Vagina (tissue), 2 donors: ENCODE results near the gene GRIK3. TPM values are rescaled to one million over a fixed set of nuclear protein-coding genes. Genes with fewer than 3 reads are reported as not detected.
A peak's percentile ranks its signal among the peaks of the same experiment; 100 is the strongest.

Experiments used
- DNase-seq, 2 donors: peaks; one replicate each; pipeline ENCODE4 v3.0.0-alpha.2; 2017; ENCODE audit errors: extremely low spot score in 2 of 2
- H3K27ac ChIP-seq: fragments of 200-600 bp; sonication (generic); one replicate; pipeline ENCODE4 v1.5.1; 2019
- H3K27me3 ChIP-seq: fragments of 200-600 bp; sonication (generic); one replicate; pipeline ENCODE4 v1.5.1; 2019
- H3K36me3 ChIP-seq, 2 donors: fragments of 200-600 bp; sonication (generic); one replicate each; pipeline ENCODE4 v1.5.1; 2017 to 2019
- H3K4me1 ChIP-seq: fragments of 200-600 bp; sonication (generic); one replicate; pipeline ENCODE4 v1.5.1; 2019
- H3K4me3 ChIP-seq, 2 donors: fragments of 200-600 bp; sonication (generic); 1 replicate in 1 of 2; 2 replicates in 1 of 2; pipeline ENCODE4 v1.5.1; 2016 to 2019
- H3K9me3 ChIP-seq: fragments of 200-600 bp; sonication (generic); one replicate; pipeline ENCODE4 v1.5.1; 2019
- CTCF ChIP-seq, 3 experiments: fragments of 450-650 bp in 2 of 3; fragments of 200-600 bp in 1 of 3; sonication (generic) in 1 of 3; IDR thresholded peaks; one replicate each; pipeline ENCODE4 v1.5.1; 2017 to 2019; ENCODE audit warnings: antibody characterized with exemption in 3 of 3, mild to moderate bottlenecking in 2 of 3, moderate library complexity in 2 of 3
- POLR2A ChIP-seq, 2 donors: fragments of 450-650 bp; IDR thresholded peaks; one replicate each; pipeline ENCODE4 v1.6.1; 2017; ENCODE audit warnings: antibody characterized with exemption in 2 of 2, mild to moderate bottlenecking in 2 of 2, moderate library complexity in 2 of 2
- POLR2AphosphoS5 ChIP-seq, 2 donors: sonication (generic); formaldehyde crosslinking; IDR thresholded peaks; one replicate each; pipeline ENCODE4 v1.9.0; 2017; ENCODE audit warnings: antibody characterized with exemption in 2 of 2, mild to moderate bottlenecking in 2 of 2, low read depth in 1 of 2; ENCODE audit not compliant: insufficient read depth in 1 of 2
- intact Hi-C: fragments of 100-400 bp; cut with DNase I; formaldehyde crosslinking; loops from one replicate; pipeline ENCODE4 v1.15.1; 2023
- total RNA-seq: library from RNA; depleted of rRNA; stranded (reverse); fragments of >200 nt; gene quantifications from one replicate; pipeline ENCODE4 v1.2.3, GENCODE V29; 2016

The GRIK3 gene
- total RNA-seq, 1 donor from 2014 or later, result 0.74 TPM

- TF ChIP-seq POLR2AphosphoS5 (IDR thresholded peaks at IDR 0.05; ENCODE audit: insufficient read depth in 1 of 2, low read depth in 1 of 2) (no peak), POLR2A (IDR thresholded peaks at IDR 0.05) (no peak), CTCF (IDR thresholded peaks at IDR 0.05) (no peak)
- no peaks in the 10 kb centered on the region for H3K36me3 ChIP-seq
- intact Hi-C loops, result no loop called here
- no peaks in the 10 kb centered on the region for H3K27me3 ChIP-seq
- no peak overlapping the region for H3K27ac ChIP-seq
- H3K4me1 ChIP-seq, result peaks cover 9% of the 10 kb centered on the region
- H3K4me3 ChIP-seq, result no peak overlapping the region
- no peak for DNase-seq
- H3K9me3 ChIP-seq, result no peaks in the 10 kb centered on the region
These were observed 2.3 kb upstream of the GRIK3 start for GRCh38 chr1:37036667-37037053.

GRCh38 chr1:37035796-37036666 is 1.7 kb upstream of the GRIK3 start:
- intact Hi-C loops, result no loop called here
- peaks cover 9% of the 10 kb centered on the region for H3K4me1 ChIP-seq
- H3K36me3 ChIP-seq, result no peaks in the 10 kb centered on the region
- no peak for DNase-seq
- no peak overlapping the region for H3K4me3 ChIP-seq
- no peaks in the 10 kb centered on the region for H3K27me3 ChIP-seq
- TF ChIP-seq POLR2AphosphoS5 (IDR thresholded peaks at IDR 0.05; ENCODE audit: insufficient read depth in 1 of 2, low read depth in 1 of 2) (no peak), CTCF (IDR thresholded peaks at IDR 0.05) (no peak), POLR2A (IDR thresholded peaks at IDR 0.05) (no peak)
- H3K27ac ChIP-seq, result no peak overlapping the region
- H3K9me3 ChIP-seq, result no peaks in the 10 kb centered on the region

- Histone ChIP-seq H3K36me3 (no peaks in the 10 kb centered on the region), H3K4me1 (peaks cover 9% of the 10 kb centered on the region), H3K27me3 (no peaks in the 10 kb centered on the region), H3K9me3 (no peaks in the 10 kb centered on the region), H3K4me3 (no peak overlapping the region), H3K27ac (no peak overlapping the region)
- no peak for TF ChIP-seq POLR2A (IDR thresholded peaks at IDR 0.05)
- TF ChIP-seq CTCF (IDR thresholded peaks at IDR 0.05), result no peak
- TF ChIP-seq POLR2AphosphoS5 (IDR thresholded peaks at IDR 0.05; ENCODE audit: insufficient read depth in 1 of 2, low read depth in 1 of 2), result no peak
- no peak for DNase-seq
- intact Hi-C loops, result no loop called here
These were observed 838 bp upstream of the GRIK3 start for GRCh38 chr1:37035014-37035691.

GRCh38 chr1:37033355-37034101 is 787 bp downstream of the GRIK3 start:
- no peaks in the 10 kb centered on the region for H3K9me3 ChIP-seq
- H3K27me3 ChIP-seq, result no peaks in the 10 kb centered on the region
- peaks cover 9% of the 10 kb centered on the region for H3K4me1 ChIP-seq
- DNase-seq, result no peak
- intact Hi-C loops, result no loop called here
- H3K36me3 ChIP-seq, result no peaks in the 10 kb centered on the region
- no peak overlapping the region for H3K27ac ChIP-seq
- peak overlapping the region in 1 of 2 donors; percentile 1 for H3K4me3 ChIP-seq
- TF ChIP-seq CTCF (IDR thresholded peaks at IDR 0.05), result no peak
- no peak for TF ChIP-seq POLR2A (IDR thresholded peaks at IDR 0.05)
- TF ChIP-seq POLR2AphosphoS5 (IDR thresholded peaks at IDR 0.05; ENCODE audit: insufficient read depth in 1 of 2, low read depth in 1 of 2), result no peak
